ENCODE data around the gene GPR137. TPM values are rescaled to one million over a fixed set of nuclear protein-coding genes. Genes with fewer than 3 reads are reported as not detected.

The GPR137 gene
- total and polyA plus RNA-seq, 9 of the 15 experiments (the other 6 are each of a cell fraction or from before 2014, with no cell fraction given) = 0.32 to 26.7 (median 10.7) TPM

- TF ChIP-seq, protein P1, sequence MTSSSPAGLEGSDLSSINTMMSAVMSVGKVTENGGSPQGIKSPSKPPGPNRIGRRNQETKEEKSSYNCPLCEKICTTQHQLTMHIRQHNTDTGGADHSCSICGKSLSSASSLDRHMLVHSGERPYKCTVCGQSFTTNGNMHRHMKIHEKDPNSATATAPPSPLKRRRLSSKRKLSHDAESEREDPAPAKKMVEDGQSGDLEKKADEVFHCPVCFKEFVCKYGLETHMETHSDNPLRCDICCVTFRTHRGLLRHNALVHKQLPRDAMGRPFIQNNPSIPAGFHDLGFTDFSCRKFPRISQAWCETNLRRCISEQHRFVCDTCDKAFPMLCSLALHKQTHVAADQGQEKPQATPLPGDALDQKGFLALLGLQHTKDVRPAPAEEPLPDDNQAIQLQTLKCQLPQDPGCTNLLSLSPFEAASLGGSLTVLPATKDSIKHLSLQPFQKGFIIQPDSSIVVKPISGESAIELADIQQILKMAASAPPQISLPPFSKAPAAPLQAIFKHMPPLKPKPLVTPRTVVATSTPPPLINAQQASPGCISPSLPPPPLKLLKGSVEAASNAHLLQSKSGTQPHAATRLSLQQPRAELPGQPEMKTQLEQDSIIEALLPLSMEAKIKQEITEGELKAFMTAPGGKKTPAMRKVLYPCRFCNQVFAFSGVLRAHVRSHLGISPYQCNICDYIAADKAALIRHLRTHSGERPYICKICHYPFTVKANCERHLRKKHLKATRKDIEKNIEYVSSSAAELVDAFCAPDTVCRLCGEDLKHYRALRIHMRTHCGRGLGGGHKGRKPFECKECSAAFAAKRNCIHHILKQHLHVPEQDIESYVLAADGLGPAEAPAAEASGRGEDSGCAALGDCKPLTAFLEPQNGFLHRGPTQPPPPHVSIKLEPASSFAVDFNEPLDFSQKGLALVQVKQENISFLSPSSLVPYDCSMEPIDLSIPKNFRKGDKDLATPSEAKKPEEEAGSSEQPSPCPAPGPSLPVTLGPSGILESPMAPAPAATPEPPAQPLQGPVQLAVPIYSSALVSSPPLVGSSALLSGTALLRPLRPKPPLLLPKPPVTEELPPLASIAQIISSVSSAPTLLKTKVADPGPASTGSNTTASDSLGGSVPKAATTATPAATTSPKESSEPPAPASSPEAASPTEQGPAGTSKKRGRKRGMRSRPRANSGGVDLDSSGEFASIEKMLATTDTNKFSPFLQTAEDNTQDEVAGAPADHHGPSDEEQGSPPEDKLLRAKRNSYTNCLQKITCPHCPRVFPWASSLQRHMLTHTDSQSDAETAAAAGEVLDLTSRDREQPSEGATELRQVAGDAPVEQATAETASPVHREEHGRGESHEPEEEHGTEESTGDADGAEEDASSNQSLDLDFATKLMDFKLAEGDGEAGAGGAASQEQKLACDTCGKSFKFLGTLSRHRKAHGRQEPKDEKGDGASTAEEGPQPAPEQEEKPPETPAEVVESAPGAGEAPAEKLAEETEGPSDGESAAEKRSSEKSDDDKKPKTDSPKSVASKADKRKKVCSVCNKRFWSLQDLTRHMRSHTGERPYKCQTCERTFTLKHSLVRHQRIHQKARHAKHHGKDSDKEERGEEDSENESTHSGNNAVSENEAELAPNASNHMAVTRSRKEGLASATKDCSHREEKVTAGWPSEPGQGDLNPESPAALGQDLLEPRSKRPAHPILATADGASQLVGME (CRISPR knock-in tag; IDR thresholded peaks at IDR 0.05) = no peak
- TF ChIP-seq, protein P2, sequence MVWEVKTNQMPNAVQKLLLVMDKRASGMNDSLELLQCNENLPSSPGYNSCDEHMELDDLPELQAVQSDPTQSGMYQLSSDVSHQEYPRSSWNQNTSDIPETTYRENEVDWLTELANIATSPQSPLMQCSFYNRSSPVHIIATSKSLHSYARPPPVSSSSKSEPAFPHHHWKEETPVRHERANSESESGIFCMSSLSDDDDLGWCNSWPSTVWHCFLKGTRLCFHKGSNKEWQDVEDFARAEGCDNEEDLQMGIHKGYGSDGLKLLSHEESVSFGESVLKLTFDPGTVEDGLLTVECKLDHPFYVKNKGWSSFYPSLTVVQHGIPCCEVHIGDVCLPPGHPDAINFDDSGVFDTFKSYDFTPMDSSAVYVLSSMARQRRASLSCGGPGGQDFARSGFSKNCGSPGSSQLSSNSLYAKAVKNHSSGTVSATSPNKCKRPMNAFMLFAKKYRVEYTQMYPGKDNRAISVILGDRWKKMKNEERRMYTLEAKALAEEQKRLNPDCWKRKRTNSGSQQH (CRISPR knock-in tag; IDR thresholded peaks at IDR 0.05) = no peak
- no peak for TF ChIP-seq ARHGAP35 (IDR thresholded peaks at IDR 0.05; ENCODE audit: partially characterized antibody)
- TF ChIP-seq YBX1 (IDR thresholded peaks at IDR 0.05) = no peak
- no peak for TF ChIP-seq THAP7 (CRISPR knock-in tag; IDR thresholded peaks at IDR 0.05)
- TF ChIP-seq, protein P3, sequence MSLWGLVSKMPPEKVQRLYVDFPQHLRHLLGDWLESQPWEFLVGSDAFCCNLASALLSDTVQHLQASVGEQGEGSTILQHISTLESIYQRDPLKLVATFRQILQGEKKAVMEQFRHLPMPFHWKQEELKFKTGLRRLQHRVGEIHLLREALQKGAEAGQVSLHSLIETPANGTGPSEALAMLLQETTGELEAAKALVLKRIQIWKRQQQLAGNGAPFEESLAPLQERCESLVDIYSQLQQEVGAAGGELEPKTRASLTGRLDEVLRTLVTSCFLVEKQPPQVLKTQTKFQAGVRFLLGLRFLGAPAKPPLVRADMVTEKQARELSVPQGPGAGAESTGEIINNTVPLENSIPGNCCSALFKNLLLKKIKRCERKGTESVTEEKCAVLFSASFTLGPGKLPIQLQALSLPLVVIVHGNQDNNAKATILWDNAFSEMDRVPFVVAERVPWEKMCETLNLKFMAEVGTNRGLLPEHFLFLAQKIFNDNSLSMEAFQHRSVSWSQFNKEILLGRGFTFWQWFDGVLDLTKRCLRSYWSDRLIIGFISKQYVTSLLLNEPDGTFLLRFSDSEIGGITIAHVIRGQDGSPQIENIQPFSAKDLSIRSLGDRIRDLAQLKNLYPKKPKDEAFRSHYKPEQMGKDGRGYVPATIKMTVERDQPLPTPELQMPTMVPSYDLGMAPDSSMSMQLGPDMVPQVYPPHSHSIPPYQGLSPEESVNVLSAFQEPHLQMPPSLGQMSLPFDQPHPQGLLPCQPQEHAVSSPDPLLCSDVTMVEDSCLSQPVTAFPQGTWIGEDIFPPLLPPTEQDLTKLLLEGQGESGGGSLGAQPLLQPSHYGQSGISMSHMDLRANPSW (CRISPR knock-in tag; IDR thresholded peaks at IDR 0.05) = no peak
- TF ChIP-seq ZNF584 (CRISPR knock-in tag; IDR thresholded peaks at IDR 0.05; ENCODE audit: low read depth) = no peak
- TF ChIP-seq KLF6 (CRISPR knock-in tag; IDR thresholded peaks at IDR 0.05; ENCODE audit: borderline replicate concordance) = no peak
- 0 out of 2 replicates have a peak, but pooled peaks have one; percentile 29 for TF ChIP-seq ZBTB7A (IDR thresholded peaks at IDR 0.05; ENCODE audit: borderline replicate concordance, control insufficient read depth, low read depth, low read length)
- TF ChIP-seq ESRRA (IDR thresholded peaks at IDR 0.05; ENCODE audit: borderline replicate concordance, low read depth) = peak; percentile 75
- TF ChIP-seq, protein P4, sequence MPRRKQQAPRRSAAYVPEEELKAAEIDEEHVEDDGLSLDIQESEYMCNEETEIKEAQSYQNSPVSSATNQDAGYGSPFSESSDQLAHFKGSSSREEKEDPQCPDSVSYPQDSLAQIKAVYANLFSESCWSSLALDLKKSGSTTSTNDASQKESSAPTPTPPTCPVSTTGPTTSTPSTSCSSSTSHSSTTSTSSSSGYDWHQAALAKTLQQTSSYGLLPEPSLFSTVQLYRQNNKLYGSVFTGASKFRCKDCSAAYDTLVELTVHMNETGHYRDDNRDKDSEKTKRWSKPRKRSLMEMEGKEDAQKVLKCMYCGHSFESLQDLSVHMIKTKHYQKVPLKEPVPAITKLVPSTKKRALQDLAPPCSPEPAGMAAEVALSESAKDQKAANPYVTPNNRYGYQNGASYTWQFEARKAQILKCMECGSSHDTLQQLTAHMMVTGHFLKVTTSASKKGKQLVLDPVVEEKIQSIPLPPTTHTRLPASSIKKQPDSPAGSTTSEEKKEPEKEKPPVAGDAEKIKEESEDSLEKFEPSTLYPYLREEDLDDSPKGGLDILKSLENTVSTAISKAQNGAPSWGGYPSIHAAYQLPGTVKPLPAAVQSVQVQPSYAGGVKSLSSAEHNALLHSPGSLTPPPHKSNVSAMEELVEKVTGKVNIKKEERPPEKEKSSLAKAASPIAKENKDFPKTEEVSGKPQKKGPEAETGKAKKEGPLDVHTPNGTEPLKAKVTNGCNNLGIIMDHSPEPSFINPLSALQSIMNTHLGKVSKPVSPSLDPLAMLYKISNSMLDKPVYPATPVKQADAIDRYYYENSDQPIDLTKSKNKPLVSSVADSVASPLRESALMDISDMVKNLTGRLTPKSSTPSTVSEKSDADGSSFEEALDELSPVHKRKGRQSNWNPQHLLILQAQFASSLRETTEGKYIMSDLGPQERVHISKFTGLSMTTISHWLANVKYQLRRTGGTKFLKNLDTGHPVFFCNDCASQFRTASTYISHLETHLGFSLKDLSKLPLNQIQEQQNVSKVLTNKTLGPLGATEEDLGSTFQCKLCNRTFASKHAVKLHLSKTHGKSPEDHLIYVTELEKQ (CRISPR knock-in tag; IDR thresholded peaks at IDR 0.05) = no peak
- no peak for TF ChIP-seq SIN3B (IDR thresholded peaks at IDR 0.05; ENCODE audit: low read depth)
- TF ChIP-seq TCF7 (IDR thresholded peaks at IDR 0.05; ENCODE audit: borderline replicate concordance) = no peak
Observed at GRCh38 chr11:64259533-64260067, 26.0 kb upstream of the GPR137 start (continued).
